NK-92 (cell line): ENCODE measurements around the gene GUSB.

Experiments used
- DNase-seq: peaks from one replicate; lab custom pipeline; 2025; ENCODE audit not compliant: unreplicated experiment; lab: John Stamatoyannopoulos, UW

The GUSB gene

DNA sequence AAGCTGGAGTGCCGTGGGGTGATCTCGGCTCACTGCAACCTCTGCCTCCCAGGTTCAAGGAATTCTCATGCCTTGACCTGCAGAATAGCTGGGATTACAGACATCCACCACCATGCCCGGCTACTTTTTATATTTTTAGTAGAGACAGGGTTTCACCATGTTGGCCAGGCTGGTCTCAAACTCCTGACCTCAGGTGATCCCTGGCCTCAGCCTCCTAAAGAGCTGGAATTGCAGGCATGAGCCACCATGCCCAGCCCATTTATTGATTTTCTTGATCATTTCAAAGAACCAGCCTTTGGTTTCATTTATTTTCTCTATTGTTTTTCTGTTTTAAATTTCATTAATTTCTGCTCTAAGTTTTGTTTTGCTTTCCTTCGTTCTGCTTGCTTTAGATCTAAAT is 50.3 kb downstream of the GUSB start:
- DNase-seq, result no peak

DNA sequence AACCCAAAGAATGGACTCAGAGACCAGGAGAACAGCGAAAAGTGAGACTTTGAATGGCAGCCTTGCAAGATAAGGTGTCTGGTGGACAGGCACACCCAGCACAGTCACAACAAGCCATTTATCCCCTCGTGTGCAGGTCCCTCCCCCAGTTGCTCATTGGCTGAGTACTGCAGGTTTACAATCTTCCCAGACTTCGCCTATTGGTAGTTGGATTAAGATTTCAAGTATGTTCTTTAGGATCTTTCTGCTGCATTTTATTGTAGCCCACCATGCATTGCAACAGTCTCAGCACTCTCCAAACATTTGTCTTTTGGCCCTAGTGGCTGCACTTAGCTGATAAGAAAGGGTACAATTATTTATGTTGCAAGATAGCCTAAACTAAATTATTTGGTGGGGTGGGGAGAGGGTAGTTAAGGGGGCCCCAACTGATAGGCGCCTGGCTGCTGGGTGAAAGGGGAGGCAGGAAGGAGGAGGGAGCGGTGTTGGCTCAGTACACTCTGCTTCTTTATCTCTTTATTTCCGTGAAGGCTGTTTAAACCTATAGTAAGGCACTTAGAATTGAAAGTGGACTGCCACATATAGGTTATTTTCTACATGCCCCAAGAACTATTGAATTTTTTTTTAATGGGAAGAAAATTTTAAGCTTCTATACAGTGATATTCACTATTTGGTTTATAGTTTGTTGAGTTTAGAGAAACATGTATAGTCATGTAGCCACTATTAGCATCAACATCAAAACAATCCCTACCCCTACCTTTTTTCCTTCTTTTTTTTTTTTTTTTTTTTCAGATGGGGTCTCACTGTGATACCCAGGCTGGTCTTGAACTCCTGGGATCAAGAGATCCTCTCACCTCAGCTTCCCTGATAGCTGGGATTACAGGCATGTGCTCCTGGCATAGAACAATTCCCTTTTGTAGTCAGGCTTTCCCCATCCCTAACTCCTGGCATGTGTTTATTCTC is 54.2 kb downstream of the GUSB start:
- DNase-seq, result no peak

DNA sequence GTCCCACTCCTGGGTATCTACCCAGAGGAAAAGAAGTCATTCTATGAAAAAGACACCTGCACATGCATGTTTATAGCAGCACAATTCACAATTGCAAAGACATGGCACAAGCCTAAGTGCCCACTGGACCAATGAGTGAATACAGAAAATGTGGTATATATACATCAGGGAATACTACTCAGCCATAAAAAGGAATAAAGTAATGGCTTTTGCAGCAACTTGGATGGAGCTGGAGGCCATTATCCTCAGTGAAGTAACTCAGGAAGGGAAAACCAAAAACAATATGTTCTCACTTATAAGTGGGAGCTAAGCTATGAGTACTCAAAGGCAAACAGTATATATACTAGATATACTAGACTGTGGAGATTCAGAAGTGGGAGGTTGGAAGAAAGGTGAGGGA is 55.4 kb downstream of the GUSB start:
- DNase-seq, result no peak

DNA sequence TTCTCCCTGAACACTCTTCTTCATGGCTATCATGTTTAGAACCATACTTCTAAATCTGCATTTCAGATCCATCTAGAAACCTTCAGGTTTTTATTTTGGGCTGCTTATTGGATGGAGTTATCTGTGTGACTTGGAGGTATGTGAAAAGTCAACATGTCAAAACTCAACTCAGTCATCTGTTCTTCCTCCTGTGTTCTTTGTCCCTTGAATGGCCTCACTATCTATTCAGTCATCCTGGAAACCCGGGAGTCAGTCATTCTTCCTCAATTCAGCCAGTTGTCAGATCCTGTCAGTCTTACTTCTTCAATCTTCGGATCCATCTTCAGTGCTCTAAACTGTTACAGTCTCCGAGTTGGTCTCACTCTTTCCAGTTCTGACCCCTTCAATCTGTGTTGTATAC is 57.0 kb downstream of the GUSB start:
- DNase-seq, result no peak

DNA sequence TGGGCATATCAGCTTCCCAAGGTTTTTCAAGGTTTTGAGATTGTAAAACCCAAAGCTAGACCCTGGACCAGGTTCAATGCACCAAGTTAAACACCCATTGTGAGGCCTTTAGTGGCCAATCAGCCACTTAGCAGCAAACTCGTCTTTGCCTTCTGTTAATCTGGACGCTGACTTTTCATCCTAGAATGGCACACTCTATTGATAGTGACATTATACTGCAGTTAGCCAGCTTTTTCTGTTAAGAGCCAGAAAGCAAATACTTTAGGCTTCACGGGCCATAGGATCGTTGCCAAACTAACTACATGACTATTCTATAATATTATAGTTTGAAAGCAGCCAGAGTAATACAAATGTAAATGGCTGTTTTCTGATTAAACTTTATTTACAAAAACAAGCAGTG is 57.8 kb downstream of the GUSB start:
- DNase-seq, result no peak

DNA sequence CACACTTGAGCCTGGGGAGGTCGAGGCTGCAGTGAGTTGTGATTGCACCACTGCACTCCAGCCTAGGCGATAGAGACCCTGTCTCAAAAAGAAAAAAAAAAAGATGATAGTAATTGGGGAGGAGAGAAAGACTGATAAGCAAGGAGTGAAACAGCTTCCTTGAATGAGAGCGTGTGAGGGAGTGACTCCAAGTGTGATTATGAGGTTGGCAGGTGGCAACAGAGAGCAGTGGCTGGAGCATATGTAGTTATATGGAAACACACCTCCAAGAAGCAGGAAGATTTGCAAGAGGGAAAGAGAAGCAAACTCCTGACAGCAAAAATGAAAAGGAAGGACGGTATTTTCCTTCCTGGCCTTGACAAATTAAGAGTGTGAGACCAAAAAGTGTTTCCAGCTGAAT is 58.7 kb downstream of the GUSB start:
- no peak for DNase-seq

DNA sequence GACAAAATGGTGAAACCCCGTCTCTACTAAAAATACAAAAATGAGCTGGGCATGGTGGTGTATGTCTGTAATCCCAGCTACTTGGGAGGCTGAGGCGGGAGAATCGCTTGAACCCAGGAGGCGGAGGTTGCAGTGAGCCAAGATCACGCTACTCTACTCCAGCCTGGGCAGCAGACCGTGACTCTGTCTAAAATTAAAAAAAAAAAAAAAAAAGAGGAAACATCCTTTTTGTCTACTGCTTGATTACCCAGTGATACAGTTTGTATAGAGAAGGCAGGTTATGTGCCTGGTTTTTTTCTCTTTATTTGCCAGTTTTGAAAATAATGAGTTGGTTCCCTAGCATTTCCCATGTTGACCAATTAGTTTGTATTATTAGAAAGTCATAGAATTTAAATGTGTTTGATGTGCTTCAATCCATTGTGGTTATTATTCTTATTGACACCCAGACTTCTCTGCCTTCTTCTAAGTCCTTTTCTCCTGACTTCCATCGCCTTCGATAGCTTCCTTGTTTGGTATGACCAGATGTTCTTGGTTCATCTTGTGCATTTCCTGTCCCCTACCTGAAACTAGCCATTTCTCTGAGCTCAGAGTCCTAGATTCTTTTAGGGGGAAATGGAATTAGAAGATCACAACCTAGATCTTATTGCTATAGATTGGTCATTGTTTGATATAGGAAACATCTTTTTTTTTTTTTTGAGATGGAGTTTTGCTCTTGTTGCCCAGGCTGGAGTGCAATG is 65.9 kb downstream of the GUSB start:
- DNase-seq, result no peak

DNA sequence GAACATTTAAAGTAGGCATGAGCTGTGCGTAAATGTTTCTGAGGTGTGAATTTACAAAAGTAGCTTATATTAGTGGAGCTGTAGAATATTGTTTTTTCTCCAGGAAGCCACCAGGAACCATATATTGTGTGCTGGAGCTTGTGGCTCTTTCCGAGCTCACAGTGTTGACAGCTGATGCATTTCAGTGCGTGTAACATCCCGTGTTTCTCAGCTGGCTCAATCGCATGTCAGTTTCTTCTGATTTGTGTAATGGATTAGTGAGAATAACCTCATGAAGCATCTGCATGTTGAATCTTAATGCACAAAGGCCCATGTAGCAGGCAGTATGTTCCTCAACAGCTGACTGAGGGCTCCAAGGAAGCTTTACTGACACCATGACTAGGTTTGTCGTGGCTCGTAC is 69.8 kb downstream of the GUSB start:
- DNase-seq, result no peak
